Measurements from ENCODE around the gene OLFM1.

The OLFM1 gene

GRCh38 chr9:135088979-135089847 lies 1.7 kb downstream of the OLFM1 start:
- H3K4me3 Mint-ChIP-seq, result peak overlapping the region; percentile 33 to 60 (median 46)
- H3K27ac Mint-ChIP-seq, result no peak overlapping the region

GRCh38 chr9:135090081-135090480 lies 2.6 kb downstream of the OLFM1 start:
- no peak overlapping the region for H3K27ac Mint-ChIP-seq
- peaks cover 6% of the 10 kb centered on the region for H3K4me1 Mint-ChIP-seq
- peaks cover 3% of the 10 kb centered on the region for H3K9me3 Mint-ChIP-seq
- H3K27me3 Mint-ChIP-seq (ENCODE audit: low read depth), result peaks cover 89% of the 10 kb centered on the region
- peak overlapping the region in 1 of 3 experiments; percentile 17 for H3K4me3 Mint-ChIP-seq
- TF ChIP-seq CTCF (IDR thresholded peaks at IDR 0.05; ENCODE audit: unreplicated experiment in 3 of 3), result no peak
- no peaks in the 10 kb centered on the region for H3K36me3 Mint-ChIP-seq (ENCODE audit: low read depth)

More at GRCh38 chr9:135088979-135089847, 1.7 kb downstream of the OLFM1 start:
- H3K4me1 Mint-ChIP-seq, result peaks cover 6% of the 10 kb centered on the region
- peaks cover 89% of the 10 kb centered on the region for H3K27me3 Mint-ChIP-seq (ENCODE audit: low read depth)
- no peaks in the 10 kb centered on the region for H3K36me3 Mint-ChIP-seq (ENCODE audit: low read depth)
- peaks cover 3% of the 10 kb centered on the region for H3K9me3 Mint-ChIP-seq
- TF ChIP-seq CTCF (IDR thresholded peaks at IDR 0.05; ENCODE audit: unreplicated experiment in 3 of 3), result no peak

- TF ChIP-seq CTCF (IDR thresholded peaks at IDR 0.05; ENCODE audit: unreplicated experiment in 3 of 3), result no peak
- H3K4me1 Mint-ChIP-seq, result peaks cover 6% of the 10 kb centered on the region
- H3K36me3 Mint-ChIP-seq (ENCODE audit: low read depth), result no peaks in the 10 kb centered on the region
- H3K27me3 Mint-ChIP-seq (ENCODE audit: low read depth), result peaks cover 89% of the 10 kb centered on the region
- peak overlapping the region in 2 of 3 experiments; percentile 17 to 51 for H3K4me3 Mint-ChIP-seq
- peaks cover 3% of the 10 kb centered on the region for H3K9me3 Mint-ChIP-seq
- H3K27ac Mint-ChIP-seq, result no peak overlapping the region
These were observed 3.1 kb downstream of the OLFM1 start for GRCh38 chr9:135090547-135090946.

- Mint-ChIP-seq H3K27ac (peak overlapping the region in 1 of 3 experiments; percentile 0), H3K9me3 (peaks cover 3% of the 10 kb centered on the region), H3K27me3 (ENCODE audit: low read depth) (peaks cover 83% of the 10 kb centered on the region), H3K36me3 (ENCODE audit: low read depth) (no peaks in the 10 kb centered on the region), H3K4me1 (no peaks in the 10 kb centered on the region), H3K4me3 (peak overlapping the region in 2 of 3 experiments; percentile 4 to 28)
- TF ChIP-seq CTCF (IDR thresholded peaks at IDR 0.05; ENCODE audit: unreplicated experiment in 3 of 3), result no peak
These were observed 4.1 kb downstream of the OLFM1 start for GRCh38 chr9:135091545-135091944.

GRCh38 chr9:135093111-135093510 lies 5.6 kb downstream of the OLFM1 start:
- H3K36me3 Mint-ChIP-seq (ENCODE audit: low read depth), result no peaks in the 10 kb centered on the region
- H3K4me3 Mint-ChIP-seq, result no peak overlapping the region
- no peak overlapping the region for H3K27ac Mint-ChIP-seq
- H3K9me3 Mint-ChIP-seq, result peaks cover 3% of the 10 kb centered on the region
- no peak for TF ChIP-seq CTCF (IDR thresholded peaks at IDR 0.05; ENCODE audit: unreplicated experiment in 3 of 3)
- H3K27me3 Mint-ChIP-seq (ENCODE audit: low read depth), result peaks cover 88% of the 10 kb centered on the region
- H3K4me1 Mint-ChIP-seq, result no peaks in the 10 kb centered on the region

Data from nephron (organoid).